Gastrocnemius medialis (tissue), 4 donors: Measurements from ENCODE around the gene SYNM.

Source experiments
- CTCF ChIP-seq, 5 experiments: fragments of 450-650 bp in 3 of 5; fragments of 200-600 bp in 2 of 5; sonication (generic) in 2 of 5; IDR thresholded peaks in 4 of 5; conservative IDR thresholded peaks in 1 of 5; 1 replicate in 4 of 5; 2 replicates in 1 of 5; pipeline ENCODE4 v1.5.1; 2016 to 2019; ENCODE audit warnings: antibody characterized with exemption in 5 of 5, mild to moderate bottlenecking in 3 of 5, moderate library complexity in 3 of 5
- POLR2A ChIP-seq, 2 donors: fragments of 450-650 bp; IDR thresholded peaks; one replicate each; pipeline ENCODE4 v1.6.1; 2017; ENCODE audit warnings: antibody characterized with exemption in 2 of 2, mild to moderate bottlenecking in 2 of 2, moderate library complexity in 2 of 2

GRCh38 chr15:99157456-99157855 is 52.6 kb downstream of the SYNM start:
- TF ChIP-seq POLR2A (IDR thresholded peaks at IDR 0.05) (no peak), CTCF (IDR thresholded peaks at IDR 0.05 in 4 of 5, conservative IDR thresholded peaks at IDR 0.05 in 1 of 5) (no peak)
